H9 (cell line): ENCODE data around the gene GPR150. TPM values are rescaled to one million over a fixed set of nuclear protein-coding genes. Genes with fewer than 3 reads are reported as not detected.

Experiments used
- DNase-seq: peaks from one replicate; pipeline ENCODE4 v3.0.0-alpha.2; 2017
- H2AFZ ChIP-seq: one replicate; pipeline ENCODE4 v1.6.1; 2013; ENCODE audit warnings: mild to moderate bottlenecking, low read length, control low read depth, moderate library complexity
- H2AK5ac ChIP-seq: 2 replicates; pipeline ENCODE4 v1.6.1; 2013; ENCODE audit warnings: low read length, control low read depth, mixed read lengths; ENCODE audit not compliant: insufficient read length
- H2BK120ac ChIP-seq: one replicate; pipeline ENCODE4 v1.6.1; 2013; ENCODE audit warnings: low read depth, mild to moderate bottlenecking, low read length, control low read depth, inconsistent platforms; ENCODE audit not compliant: poor library complexity, severe bottlenecking
- H2BK12ac ChIP-seq: 2 replicates; pipeline ENCODE4 v1.6.1; 2013; ENCODE audit warnings: low read length, control low read depth, mixed read lengths, low read depth; ENCODE audit not compliant: insufficient read length
- H2BK15ac ChIP-seq: 2 replicates; pipeline ENCODE4 v1.6.1; 2013; ENCODE audit warnings: low read depth, low read length, control low read depth
- H2BK20ac ChIP-seq: one replicate; pipeline ENCODE4 v1.6.1; 2013; ENCODE audit warnings: low read depth, mild to moderate bottlenecking, low read length, control low read depth, inconsistent platforms; ENCODE audit not compliant: poor library complexity, severe bottlenecking
- H2BK5ac ChIP-seq: 2 replicates; pipeline ENCODE4 v1.6.1; 2013; ENCODE audit warnings: low read length, control low read depth, mixed read lengths; ENCODE audit not compliant: insufficient read length
- H3K14ac ChIP-seq: 2 replicates; pipeline ENCODE4 v1.6.1; 2013; ENCODE audit warnings: low read length, control low read depth; ENCODE audit not compliant: insufficient read depth
- H3K18ac ChIP-seq: 2 replicates; pipeline ENCODE4 v1.6.1; 2013; ENCODE audit warnings: low read depth, mild to moderate bottlenecking, mixed read lengths, low read length, control low read depth; ENCODE audit not compliant: insufficient read length
- H3K23ac ChIP-seq: 2 replicates; pipeline ENCODE4 v1.6.1; 2013; ENCODE audit warnings: low read length, control low read depth, mixed read lengths, low read depth; ENCODE audit not compliant: insufficient read length
- H3K23me2 ChIP-seq: 2 replicates; pipeline ENCODE4 v1.6.1; 2013; ENCODE audit warnings: low read depth, mild to moderate bottlenecking, mixed read lengths, low read length, control low read depth; ENCODE audit not compliant: insufficient read length, poor library complexity, severe bottlenecking
- H3K27ac ChIP-seq: 2 replicates; pipeline ENCODE4 v1.5.1; 2013; ENCODE audit warnings: low read length, control low read depth, mixed read lengths, low read depth; ENCODE audit not compliant: insufficient read length
- H3K27me3 ChIP-seq: 2 replicates; pipeline ENCODE4 v1.6.1; 2013; ENCODE audit warnings: low read length, control low read depth, inconsistent platforms; ENCODE audit not compliant: insufficient read depth
- H3K4ac ChIP-seq: 2 replicates; pipeline ENCODE4 v1.6.1; 2013; ENCODE audit warnings: low read depth, mild to moderate bottlenecking, control low read depth, inconsistent platforms, low read length, moderate library complexity
- H3K4me1 ChIP-seq: 2 replicates; pipeline ENCODE4 v1.6.1; 2013; ENCODE audit warnings: low read length, control low read depth, inconsistent platforms; ENCODE audit not compliant: insufficient read depth
- H3K4me2 ChIP-seq: 2 replicates; pipeline ENCODE4 v1.6.1; 2013; ENCODE audit warnings: low read length, control low read depth, mixed read lengths; ENCODE audit not compliant: insufficient read length, insufficient read depth
- H3K56ac ChIP-seq: 2 replicates; pipeline ENCODE4 v1.6.1; 2013; ENCODE audit warnings: low read depth, mild to moderate bottlenecking, mixed read lengths, low read length, control low read depth; ENCODE audit not compliant: insufficient read length
- H3K79me1 ChIP-seq: 2 replicates; pipeline ENCODE4 v1.6.1; 2013; ENCODE audit warnings: low read depth, mild to moderate bottlenecking, moderate library complexity, low read length, control low read depth, inconsistent platforms; ENCODE audit not compliant: insufficient read depth, poor library complexity, severe bottlenecking
- H3K79me2 ChIP-seq: 2 replicates; pipeline ENCODE4 v1.6.1; 2013; ENCODE audit warnings: low read length, control low read depth, inconsistent platforms; ENCODE audit not compliant: insufficient read depth
- H3K9ac ChIP-seq: 2 replicates; pipeline ENCODE4 v1.6.1; 2013; ENCODE audit warnings: low read length, control low read depth, mixed read lengths; ENCODE audit not compliant: insufficient read length; ENCODE audit errors: extremely low read depth
- H3K9me3 ChIP-seq: one replicate; pipeline ENCODE4 v1.6.1; 2013; ENCODE audit warnings: low read depth, low read length, inconsistent platforms; ENCODE audit not compliant: control insufficient read depth
- H3T11ph ChIP-seq: one replicate; pipeline ENCODE4 v1.6.1; 2013; ENCODE audit warnings: mild to moderate bottlenecking, low read length, control low read depth, inconsistent platforms
- H4K20me1 ChIP-seq: one replicate; pipeline ENCODE4 v1.6.1; 2013; ENCODE audit not compliant: control insufficient read depth, insufficient read length, insufficient read depth
- H4K5ac ChIP-seq: 2 replicates; pipeline ENCODE4 v1.6.1; 2013; ENCODE audit warnings: low read depth, mild to moderate bottlenecking, mixed read lengths, low read length, control low read depth; ENCODE audit not compliant: insufficient read length
- H4K8ac ChIP-seq: replicated peaks from 2 replicates; pipeline ENCODE4 v1.6.1; 2013; ENCODE audit warnings: low read length, control low read depth, mixed read lengths, low read depth; ENCODE audit not compliant: insufficient read length
- H4K91ac ChIP-seq: 2 replicates; pipeline ENCODE4 v1.6.1; 2013; ENCODE audit warnings: low read depth, mild to moderate bottlenecking, moderate library complexity, mixed read lengths, low read length, control low read depth; ENCODE audit not compliant: insufficient read length
- H3K27ac Mint-ChIP-seq, 3 experiments: 2 replicates in 2 of 3; 3 replicates in 1 of 3; pipeline ENCODE4 v1.8.0; 2020 to 2021; ENCODE audit warnings: mixed read lengths in 3 of 3, mild to moderate bottlenecking in 1 of 3, moderate library complexity in 1 of 3
- H3K27me3 Mint-ChIP-seq: 2 replicates; pipeline ENCODE4 v1.8.0; 2021; ENCODE audit warnings: low read depth, mild to moderate bottlenecking, moderate library complexity, mixed read lengths
- H3K36me3 Mint-ChIP-seq, 3 experiments: 2 replicates in 2 of 3; 3 replicates in 1 of 3; pipeline ENCODE4 v1.8.0; 2020 to 2021; ENCODE audit warnings: low read depth in 3 of 3, mixed read lengths in 3 of 3; ENCODE audit not compliant: insufficient read depth in 1 of 3
- H3K4me1 Mint-ChIP-seq, 2 experiments: 2 replicates each; pipeline ENCODE4 v1.8.0; 2020; ENCODE audit warnings: mixed read lengths in 2 of 2
- H3K4me3 Mint-ChIP-seq, 2 experiments: 2 replicates in 1 of 2; 3 replicates in 1 of 2; pipeline ENCODE4 v1.8.0; 2020 to 2021; ENCODE audit warnings: mild to moderate bottlenecking in 2 of 2, mixed read lengths in 2 of 2, moderate library complexity in 1 of 2
- H3K9me3 Mint-ChIP-seq, 2 experiments: 2 replicates in 1 of 2; 3 replicates in 1 of 2; pipeline ENCODE4 v1.8.0; 2020; ENCODE audit warnings: mild to moderate bottlenecking in 2 of 2, mixed read lengths in 2 of 2, moderate library complexity in 1 of 2
- WGBS: extraction: QIAGEN DNeasy Blood & Tissue Kit; methylation state at CpG from one replicate; pipeline ENCODE4 v1.1.7; 2013; ENCODE audit warnings: missing lambda C conversion rate, low lambda C conversion rate, mixed read lengths; ENCODE audit not compliant: insufficient read length; ENCODE audit errors: extremely low coverage; 5-methylcytosine and 5-hydroxymethylcytosine counted together
- total RNA-seq: library from RNA; stranded (reverse); gene quantifications from 2 replicates; pipeline ENCODE4 v1.2.1, GENCODE V29; 2021
- TF ChIP-seq, protein P1 (sequence below): fragments of 200-600 bp; sonication (generic); conservative IDR thresholded peaks from 3 replicates; pipeline ENCODE4 v1.8.0; 2021; ENCODE audit warnings: antibody characterized with exemption, mild to moderate bottlenecking

Gene GPR150
- total RNA-seq, 1 experiment from 2014 or later, result not detected

DNA sequence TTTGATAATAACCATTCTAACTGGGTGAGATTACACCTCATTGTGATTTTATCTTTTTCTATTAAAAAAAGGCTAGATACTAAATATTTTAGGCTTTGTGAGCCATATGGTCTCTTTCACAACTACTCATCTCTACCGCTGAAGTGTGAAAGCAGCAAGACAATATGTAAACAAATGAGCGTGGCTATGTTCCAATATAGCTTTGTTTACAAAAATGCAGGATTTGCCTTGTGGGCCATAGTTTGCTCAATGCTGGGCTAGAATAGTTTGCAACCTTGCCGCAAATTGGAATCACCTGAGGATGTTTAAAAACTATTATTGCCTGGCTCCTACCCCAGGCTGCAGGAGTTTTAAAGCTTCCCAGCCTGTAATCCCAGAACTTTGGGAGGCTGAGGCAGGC, 10.2 kb upstream of the GPR150 start:
- no peak overlapping the region for H3K4me3 Mint-ChIP-seq
- Histone ChIP-seq H3K9ac (no peak overlapping the region), H3K79me2 (no peaks in the 10 kb centered on the region), H3K27me3 (no peaks in the 10 kb centered on the region), H3T11ph (no peak overlapping the region), H3K9me3 (no peaks in the 10 kb centered on the region), H4K20me1 (no peaks in the 10 kb centered on the region), H3K23ac (no peak overlapping the region), H2AFZ (no peak overlapping the region), H3K4me2 (no peak overlapping the region), H3K27ac (no peak overlapping the region), H3K4ac (no peak overlapping the region), H3K14ac (no peak overlapping the region), H3K79me1 (no peaks in the 10 kb centered on the region), H3K18ac (no peak overlapping the region), H2BK15ac (no peak overlapping the region), H3K56ac (no peak overlapping the region), H2AK5ac (no peak overlapping the region), H3K23me2 (no peaks in the 10 kb centered on the region), H4K5ac (no peak overlapping the region), H2BK120ac (no peak overlapping the region), H2BK12ac (no peak overlapping the region), H2BK20ac (no peak overlapping the region), H3K4me1 (no peaks in the 10 kb centered on the region), H2BK5ac (no peak overlapping the region), H4K91ac (no peak overlapping the region), H4K8ac (no peak overlapping the region)
- no CpG with 5 or more reads among the region's 3 CpGs for WGBS
- DNase-seq, result no peak
- TF ChIP-seq, protein P1, sequence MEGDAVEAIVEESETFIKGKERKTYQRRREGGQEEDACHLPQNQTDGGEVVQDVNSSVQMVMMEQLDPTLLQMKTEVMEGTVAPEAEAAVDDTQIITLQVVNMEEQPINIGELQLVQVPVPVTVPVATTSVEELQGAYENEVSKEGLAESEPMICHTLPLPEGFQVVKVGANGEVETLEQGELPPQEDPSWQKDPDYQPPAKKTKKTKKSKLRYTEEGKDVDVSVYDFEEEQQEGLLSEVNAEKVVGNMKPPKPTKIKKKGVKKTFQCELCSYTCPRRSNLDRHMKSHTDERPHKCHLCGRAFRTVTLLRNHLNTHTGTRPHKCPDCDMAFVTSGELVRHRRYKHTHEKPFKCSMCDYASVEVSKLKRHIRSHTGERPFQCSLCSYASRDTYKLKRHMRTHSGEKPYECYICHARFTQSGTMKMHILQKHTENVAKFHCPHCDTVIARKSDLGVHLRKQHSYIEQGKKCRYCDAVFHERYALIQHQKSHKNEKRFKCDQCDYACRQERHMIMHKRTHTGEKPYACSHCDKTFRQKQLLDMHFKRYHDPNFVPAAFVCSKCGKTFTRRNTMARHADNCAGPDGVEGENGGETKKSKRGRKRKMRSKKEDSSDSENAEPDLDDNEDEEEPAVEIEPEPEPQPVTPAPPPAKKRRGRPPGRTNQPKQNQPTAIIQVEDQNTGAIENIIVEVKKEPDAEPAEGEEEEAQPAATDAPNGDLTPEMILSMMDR, result no peak
- peaks cover 9 to 13% of the 10 kb centered on the region in 2 experiments for H3K9me3 Mint-ChIP-seq
- H3K4me1 Mint-ChIP-seq, result no peaks in the 10 kb centered on the region
- peaks cover 2% of the 10 kb centered on the region for H3K27me3 Mint-ChIP-seq
- no peak overlapping the region for H3K27ac Mint-ChIP-seq
- H3K36me3 Mint-ChIP-seq, result peaks cover 5 to 14% (median 5%) of the 10 kb centered on the region in 3 experiments; a peak in 5 of 7 replicates
